GM18867 (cell line): ENCODE results near the gene C16orf95.
A peak's percentile ranks its signal among the peaks of the same experiment; 100 is the strongest.
"Not testable (repeated sequence)": the region's sequence is repeated elsewhere in the genome, so short reads cannot be mapped to it uniquely, and the experiment has no call there.

Experiments used
- ATAC-seq: cut with Tn5 transposase; IDR thresholded peaks from one replicate; pipeline ENCODE4 v1.9.1; 2021; ENCODE audit warnings: mild to moderate bottlenecking, moderate library complexity; ENCODE audit not compliant: unreplicated experiment

Gene C16orf95

GRCh38 chr16:87316923-87317749 lies at the start of gene C16orf95:
C16orf95 (minus strand) TSS chr16:87317392; CDS start chr16:87317242, 150 bp downstream.
- peak; percentile 90 for ATAC-seq

GRCh38 chr16:87366930-87367329 lies 49.7 kb upstream of the C16orf95 start:
- ATAC-seq: no peak

GRCh38 chr16:87366288-87366687 lies 49.1 kb upstream of the C16orf95 start:
- no peak for ATAC-seq

GRCh38 chr16:87365021-87365713 lies 48.0 kb upstream of the C16orf95 start:
- ATAC-seq: no peak

- ATAC-seq: no peak
Observed at GRCh38 chr16:87363771-87364455, 46.7 kb upstream of the C16orf95 start.

- ATAC-seq: not testable (repeated sequence)
Observed at GRCh38 chr16:87362828-87363559, 45.8 kb upstream of the C16orf95 start.

- no peak for ATAC-seq
Observed at GRCh38 chr16:87361916-87362619, 44.9 kb upstream of the C16orf95 start.

- ATAC-seq: no peak
Observed at GRCh38 chr16:87360862-87361610, 43.8 kb upstream of the C16orf95 start.

- no peak for ATAC-seq
Observed at GRCh38 chr16:87359121-87359520, 41.9 kb upstream of the C16orf95 start.

GRCh38 chr16:87358696-87359095 lies 41.5 kb upstream of the C16orf95 start:
- no peak for ATAC-seq

- ATAC-seq: no peak
Observed at GRCh38 chr16:87358250-87358649, 41.1 kb upstream of the C16orf95 start.

GRCh38 chr16:87356491-87356853 lies 39.3 kb upstream of the C16orf95 start:
- no peak for ATAC-seq

- ATAC-seq: no peak
Observed at GRCh38 chr16:87353613-87354012, 36.4 kb upstream of the C16orf95 start.

- no peak for ATAC-seq
Observed at GRCh38 chr16:87352818-87353217, 35.6 kb upstream of the C16orf95 start.

- ATAC-seq: no peak
Observed at GRCh38 chr16:87351320-87351698, 34.1 kb upstream of the C16orf95 start.

- no peak for ATAC-seq
Observed at GRCh38 chr16:87350681-87351319, 33.6 kb upstream of the C16orf95 start.

GRCh38 chr16:87350031-87350430 lies 32.8 kb upstream of the C16orf95 start:
- no peak for ATAC-seq

- ATAC-seq: no peak
Observed at GRCh38 chr16:87348616-87349157, 31.5 kb upstream of the C16orf95 start.
